Hematopoietic multipotent progenitor cell (in vitro differentiated cells): Measurements from ENCODE around the gene CAP2. TPM values are rescaled to one million over a fixed set of nuclear protein-coding genes. Genes with fewer than 3 reads are reported as not detected.
A peak's percentile ranks its signal among the peaks of the same experiment; 100 is the strongest.
"Not testable (repeated sequence)": the region's sequence is repeated elsewhere in the genome, so short reads cannot be mapped to it uniquely, and the experiment has no call there.

Source experiments
- DNase-seq, 3 donors: peaks; one replicate each; pipeline ENCODE4 v3.0.0-alpha.2; 2011 to 2015; ENCODE audit warnings: low read depth in 2 of 3, low spot score in 2 of 3
- total RNA-seq: library from RNA; depleted of rRNA; stranded (reverse); fragments of >200 nt; gene quantifications from one replicate; pipeline ENCODE4 v1.2.3, GENCODE V29; 2012

Gene CAP2
- total RNA-seq, 1 donor = under 0.01 TPM

DNA sequence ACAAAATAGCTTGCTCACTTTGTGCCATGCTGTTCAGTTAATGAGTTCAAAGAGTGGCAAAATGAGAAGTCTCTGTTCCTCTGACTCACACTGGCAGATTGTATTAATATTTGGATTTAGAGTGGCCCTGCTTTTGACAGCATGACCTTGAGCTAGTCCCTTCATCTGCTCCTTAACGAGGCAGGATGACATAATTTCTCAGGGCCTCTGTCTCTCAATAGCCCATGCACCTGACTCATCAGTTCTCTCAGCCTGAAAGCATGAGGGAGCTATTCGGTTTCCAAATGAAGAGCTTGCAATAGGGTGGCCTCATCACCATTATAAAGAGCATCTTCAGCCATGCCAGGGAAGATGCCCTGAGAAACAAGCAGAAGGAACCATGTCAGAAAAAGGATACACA, 38.2 kb downstream of the CAP2 start:
- no peak for DNase-seq

DNA sequence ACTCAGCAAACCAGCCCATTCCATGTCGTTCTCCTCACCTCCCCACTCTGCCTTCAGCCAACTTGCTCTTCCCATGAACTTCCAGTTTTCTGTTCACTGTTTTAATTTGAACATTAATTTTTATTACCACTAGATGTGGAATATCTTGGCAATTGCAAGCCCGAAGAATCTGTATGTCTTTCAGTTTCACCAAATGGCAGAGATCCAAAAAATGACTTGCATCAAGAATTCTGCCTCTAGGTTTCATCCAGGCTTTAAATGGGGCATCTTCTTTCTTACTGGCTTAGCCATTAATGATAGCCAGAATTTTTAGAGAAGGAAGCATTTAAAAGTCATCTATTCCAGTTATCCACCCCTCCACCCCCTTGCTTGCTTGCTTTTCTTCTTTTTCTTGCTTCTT, 39.0 kb downstream of the CAP2 start:
- DNase-seq = no peak

DNA sequence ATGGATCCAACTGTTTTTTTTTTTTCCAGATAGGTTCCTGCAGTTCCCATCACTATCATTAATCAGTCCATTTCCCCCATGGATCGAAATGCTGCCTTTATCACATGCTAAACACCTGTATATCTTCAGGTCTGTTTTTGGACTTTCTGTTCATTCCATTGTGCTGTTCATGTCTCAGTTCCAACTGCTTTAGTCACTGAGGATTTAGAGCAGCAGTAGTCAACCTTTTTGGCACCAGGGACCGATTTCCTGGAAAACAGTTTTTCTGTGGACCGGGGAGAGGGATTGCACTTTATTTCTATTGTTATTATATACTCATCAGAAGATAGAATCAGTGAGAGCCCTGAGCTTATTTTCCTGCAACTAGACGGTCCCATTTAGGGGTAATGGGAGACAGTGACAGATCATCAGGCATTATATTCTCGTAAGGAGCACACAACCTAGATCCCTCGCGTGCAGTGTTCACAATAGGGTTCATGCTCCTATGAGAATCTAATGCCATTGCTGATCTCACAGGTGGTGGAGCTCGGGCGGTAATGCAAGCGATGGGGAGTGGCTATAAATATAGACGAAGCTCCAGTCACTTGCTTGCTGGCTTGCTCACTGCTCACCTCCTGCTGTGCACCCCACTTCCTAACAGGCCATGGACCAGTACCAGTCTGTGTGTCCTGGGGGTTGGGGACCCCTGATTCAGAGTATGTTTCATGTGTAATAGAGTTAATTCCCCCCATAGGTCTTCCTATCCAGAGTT, 46.0 kb downstream of the CAP2 start:
- no peak for DNase-seq

DNA sequence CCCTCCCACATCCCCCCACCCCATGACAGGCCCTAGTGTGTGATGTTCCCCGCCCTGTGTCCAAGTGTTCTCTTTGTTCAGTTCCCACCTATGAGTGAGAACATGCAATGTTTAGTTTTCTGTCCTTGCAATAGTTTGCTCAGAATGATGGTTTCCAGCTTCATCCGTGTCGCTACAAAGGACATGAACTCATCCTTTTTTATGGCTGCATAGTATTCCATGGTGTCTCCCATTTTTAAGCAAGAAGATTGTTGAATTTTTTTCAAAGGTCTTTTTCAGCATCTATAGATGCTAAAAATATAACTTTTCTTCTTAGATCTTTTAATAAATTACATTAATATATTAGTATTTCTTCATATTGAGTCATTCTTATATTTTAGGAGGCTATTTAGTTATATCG, 47.4 kb downstream of the CAP2 start:
- DNase-seq = not testable (repeated sequence)

DNA sequence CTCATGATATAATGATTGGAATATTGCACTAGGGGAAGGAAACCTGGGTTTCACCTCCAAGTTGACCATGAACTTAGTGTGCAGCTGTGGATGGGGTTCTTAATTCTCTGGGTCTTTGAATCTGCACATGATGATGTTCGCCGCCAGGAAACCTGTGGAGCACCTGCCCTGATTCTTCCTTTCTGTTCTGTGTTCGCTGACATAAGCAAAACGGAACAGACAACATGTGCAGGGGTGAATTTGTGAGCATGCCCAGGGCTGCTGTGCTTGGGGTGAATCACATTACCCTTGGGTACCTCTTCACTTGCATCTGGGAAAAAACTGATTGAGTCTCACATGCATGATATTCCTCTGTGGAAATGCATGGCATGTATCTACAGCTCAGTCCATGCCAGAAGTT, 48.8 kb downstream of the CAP2 start:
- DNase-seq = no peak

DNA sequence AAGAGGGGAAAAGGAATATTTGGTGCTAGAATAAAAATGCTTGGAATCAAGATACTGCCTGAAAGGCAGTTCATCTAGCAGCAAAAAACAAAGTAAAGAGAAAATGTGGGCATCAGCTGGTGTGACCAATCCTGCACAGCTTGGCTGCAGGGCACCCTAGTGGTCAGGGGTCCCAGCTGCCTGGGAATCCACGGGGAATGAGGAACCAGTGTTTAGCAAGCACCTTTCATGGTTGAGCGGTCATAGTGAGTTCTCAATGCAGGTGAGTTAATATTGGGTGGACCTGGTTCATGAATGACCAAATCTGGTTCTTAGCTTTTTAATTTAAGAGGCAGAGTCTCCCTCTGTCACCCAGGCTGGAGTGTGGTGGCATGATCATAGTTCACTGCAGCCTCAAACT, 53.3 kb downstream of the CAP2 start:
- no peak for DNase-seq

DNA sequence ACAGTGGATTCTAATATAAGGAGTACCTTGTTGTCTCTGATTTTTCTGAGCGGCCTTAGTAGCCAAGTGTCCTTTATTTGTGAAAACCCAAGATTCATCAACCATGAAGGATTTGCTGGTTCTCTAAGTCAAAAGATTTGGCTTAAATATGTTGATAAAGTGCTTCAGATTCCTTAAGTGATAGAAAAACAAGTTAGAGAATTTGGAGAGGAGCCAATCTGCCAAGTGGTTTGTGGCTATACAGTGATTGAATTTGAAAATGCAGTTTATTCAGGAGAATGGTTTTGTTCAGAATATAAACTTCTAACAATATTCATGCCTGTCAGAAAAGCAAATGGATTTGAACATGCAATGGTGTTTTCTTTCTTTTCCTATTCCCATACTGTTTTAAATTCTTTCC, 54.8 kb downstream of the CAP2 start:
- DNase-seq = no peak

DNA sequence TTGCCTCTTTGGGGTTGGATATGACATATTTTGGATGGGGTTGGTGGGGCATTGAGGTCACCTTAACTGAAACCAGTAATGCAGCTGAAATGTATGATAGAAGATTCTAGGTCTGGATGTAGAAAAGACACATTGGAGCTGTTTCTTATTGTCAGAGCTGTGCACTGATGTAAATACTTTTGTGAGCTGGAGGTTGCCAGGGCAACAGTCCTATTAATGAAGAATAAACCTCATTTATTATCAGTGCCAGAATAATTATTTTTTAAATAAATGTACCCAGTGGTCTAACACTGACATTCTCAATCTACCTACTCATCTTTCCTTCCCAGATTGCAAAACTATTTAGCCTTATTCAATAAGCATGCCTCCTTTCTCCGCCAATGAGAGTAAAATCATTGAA, 57.0 kb downstream of the CAP2 start:
- DNase-seq = no peak

DNA sequence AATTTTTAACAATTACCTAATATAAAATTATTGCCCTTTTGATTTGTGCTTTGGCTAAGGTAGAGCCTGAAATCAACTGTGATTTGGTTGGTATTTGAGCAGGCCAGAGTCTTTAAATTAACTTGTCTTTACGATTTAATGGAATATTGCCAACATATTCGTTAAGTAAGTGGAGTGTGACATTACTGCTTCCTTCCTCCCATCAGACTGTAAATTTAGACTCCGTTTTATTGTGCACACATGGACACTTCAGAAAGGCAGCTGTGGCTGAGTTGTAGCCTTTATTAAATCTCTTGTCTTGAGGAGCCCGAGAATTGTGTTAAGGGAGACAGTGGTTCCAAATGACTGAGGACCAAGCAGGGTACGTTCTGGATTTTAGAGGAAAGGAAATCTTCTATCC, 57.4 kb downstream of the CAP2 start:
- peak in 1 of 3 donors; percentile 21 for DNase-seq

DNA sequence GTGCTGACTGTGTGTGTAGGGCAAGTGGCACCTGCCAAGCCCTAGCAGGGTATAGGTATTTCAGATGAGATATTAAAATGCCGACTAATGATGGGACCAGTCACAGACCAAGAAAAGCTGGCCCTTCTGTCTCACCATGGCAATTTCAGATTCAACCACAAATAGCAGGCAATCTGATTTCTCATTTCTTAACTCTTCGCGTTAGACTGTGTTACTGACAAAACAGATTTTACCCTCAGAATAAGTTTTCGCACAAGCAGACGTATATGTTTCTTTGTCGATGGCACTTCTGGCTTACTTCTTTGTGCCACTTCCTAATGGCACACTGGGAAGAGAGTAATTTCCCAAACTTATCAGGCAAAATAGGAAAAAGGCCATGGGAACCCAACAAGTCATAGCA, 58.7 kb downstream of the CAP2 start:
- DNase-seq = no peak

DNA sequence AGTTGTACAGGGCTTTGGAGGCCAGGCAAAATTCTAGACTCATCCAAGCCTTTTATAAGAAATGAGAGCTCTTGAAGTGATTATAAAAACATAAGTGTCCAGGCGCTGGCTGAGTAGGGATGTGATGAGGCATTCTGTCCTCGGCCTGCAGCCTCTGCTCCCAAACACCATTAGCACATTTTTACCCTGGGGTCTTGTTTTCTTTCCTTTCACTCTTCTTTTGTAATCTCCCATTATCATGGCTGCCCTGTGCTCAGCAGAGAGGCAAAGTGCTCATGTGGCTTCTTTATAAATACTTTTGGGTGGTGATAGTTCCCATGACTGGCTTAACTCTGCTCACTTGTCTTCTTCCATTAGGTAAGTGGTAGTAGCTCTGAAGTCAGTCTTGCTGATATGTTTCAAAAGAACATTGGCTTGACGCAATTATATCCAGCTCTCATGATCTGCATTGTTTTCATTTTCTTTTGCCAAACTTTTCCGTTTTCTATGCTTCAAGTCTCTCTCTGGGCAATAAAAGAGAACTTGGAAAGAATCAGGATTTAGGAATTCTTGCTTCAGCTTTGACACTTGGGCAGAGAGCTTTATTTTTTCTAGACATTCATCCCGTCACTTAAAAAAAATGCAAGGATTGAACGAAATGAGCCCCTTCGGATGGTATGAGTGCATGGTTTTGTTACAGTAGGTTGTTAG, 61.1 kb downstream of the CAP2 start:
- no peak for DNase-seq

DNA sequence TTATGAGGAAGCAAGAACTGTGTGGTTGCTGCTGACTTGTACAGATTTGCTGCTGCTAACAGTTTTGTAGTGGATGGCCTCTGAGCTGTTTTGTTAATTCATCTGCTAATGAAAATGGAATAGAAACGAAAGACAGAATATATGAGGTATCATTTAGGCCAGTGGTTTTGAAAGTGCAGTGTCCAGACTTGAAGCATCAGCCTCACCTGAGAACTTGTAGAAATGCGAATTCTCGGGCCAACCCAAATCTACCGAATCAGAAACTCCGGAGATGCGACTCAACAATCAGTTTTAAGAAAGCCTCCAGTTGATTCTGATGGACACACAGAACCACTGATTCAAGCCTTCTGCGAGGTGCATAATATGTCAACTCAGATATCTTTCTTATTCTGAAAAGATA, 62.5 kb downstream of the CAP2 start:
- no peak for DNase-seq

DNA sequence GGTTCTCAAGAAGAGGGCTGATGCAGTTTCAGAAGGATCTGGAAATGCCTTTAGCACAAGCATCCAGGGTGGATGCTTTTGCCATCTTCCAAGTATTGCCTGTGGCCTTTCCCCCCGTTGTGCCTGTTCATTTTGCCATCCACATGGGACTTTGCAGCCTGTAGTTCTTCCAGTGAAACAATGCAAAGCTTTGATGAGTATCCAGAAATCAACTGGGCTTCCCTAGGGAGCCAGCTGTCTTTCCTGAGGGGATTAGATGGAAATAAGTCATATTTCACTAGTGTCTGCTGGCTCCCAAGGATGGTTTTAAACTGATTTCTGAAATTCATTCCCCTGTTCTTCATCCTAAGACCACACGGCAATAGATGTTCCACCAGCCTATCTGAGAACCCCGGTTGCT, 63.3 kb downstream of the CAP2 start:
- DNase-seq = no peak

DNA sequence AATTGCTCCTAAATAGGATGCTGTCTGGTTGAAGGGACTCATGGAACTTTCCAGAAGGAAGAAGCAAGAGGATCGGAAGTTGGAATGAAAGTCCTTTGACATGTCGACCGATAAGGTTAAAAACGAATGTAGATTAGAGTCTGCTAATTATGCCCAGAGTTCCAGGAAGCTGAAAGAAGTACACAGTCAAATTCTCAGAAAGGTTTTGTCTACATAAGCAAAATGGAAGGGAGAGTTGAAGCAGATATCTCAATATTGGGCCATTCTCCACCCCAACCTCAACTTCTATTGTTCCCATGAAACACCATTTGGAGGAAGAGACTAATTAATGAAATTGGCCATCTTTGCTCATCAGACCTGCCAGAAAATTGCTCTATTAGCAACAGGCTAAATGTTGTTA, 64.0 kb downstream of the CAP2 start:
- no peak for DNase-seq

DNA sequence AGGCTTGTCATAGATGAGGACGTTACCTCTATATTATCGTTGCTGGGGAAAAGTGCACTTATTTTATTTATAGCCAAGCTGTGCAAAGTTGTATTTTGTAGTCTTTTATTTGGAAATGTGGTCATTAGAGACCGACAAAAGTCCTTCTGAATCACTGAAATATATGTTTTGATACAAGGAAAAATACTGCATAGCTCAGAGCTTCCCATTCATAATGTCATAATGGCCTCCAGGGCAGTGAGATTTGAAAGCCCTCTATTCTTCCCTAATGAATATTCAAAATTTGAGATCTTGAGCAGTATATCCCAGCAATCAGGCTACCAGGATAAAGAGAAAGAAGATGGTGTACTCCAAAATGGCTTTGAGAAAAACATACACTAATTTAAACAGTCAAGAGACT, 64.6 kb downstream of the CAP2 start:
- DNase-seq = no peak

DNA sequence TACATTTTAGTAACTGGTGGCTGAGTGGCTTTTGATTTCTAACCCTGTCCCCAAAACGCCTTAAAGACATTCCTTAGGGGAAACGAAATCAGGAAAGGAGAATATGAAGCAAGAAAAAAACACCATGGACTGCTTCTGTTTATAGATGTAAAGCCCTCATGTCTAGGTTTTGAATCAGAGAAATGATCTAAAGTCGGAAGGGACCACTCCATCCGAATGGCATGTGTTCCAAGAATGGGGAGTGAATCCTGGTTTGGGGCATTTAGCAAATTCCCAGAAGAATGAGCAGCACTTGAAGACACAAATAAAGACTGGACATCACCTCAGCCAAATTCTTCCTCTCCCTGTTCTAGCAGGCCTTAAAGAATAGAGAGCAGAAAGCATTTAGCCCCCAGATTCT, 65.6 kb downstream of the CAP2 start:
- DNase-seq = no peak

DNA sequence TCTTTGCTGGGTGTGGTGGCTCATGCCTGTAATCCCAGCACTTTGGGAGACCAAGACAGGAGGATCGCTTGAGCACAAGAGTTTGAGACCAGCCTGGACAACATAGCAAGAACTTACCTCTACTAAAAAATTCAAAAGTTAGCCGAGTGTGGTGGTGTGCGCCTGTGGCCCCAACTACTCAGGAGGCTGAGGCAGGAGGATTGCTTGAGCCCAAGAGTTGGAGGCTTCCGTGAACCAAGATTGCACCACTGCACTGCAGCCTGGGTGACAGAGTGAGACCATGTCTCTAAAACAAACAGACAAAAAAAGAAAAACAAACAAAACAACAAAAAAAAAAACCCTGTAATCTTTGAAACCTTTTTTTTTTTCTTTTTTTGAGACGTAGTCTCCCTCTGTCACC, 67.5 kb downstream of the CAP2 start:
- DNase-seq = no peak

DNA sequence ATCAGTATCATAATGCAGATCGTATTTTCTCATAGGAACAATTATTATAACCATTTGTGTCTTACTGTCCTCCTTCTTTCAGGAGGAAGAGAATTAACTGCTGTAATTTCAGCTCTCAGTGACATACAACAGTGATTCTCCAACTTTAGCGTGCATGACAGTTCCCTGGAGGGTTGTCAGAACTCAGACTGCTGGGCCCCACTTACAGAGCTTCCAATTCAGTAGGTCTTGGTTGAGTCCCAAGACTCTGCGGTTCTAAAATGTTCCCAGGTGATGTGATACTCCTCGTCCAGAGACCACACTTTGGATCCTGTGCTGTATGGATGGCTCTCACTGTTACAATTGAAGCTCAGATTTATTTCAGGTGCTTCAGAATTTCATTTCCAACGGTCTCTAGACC, 72.8 kb downstream of the CAP2 start:
- no peak for DNase-seq

DNA sequence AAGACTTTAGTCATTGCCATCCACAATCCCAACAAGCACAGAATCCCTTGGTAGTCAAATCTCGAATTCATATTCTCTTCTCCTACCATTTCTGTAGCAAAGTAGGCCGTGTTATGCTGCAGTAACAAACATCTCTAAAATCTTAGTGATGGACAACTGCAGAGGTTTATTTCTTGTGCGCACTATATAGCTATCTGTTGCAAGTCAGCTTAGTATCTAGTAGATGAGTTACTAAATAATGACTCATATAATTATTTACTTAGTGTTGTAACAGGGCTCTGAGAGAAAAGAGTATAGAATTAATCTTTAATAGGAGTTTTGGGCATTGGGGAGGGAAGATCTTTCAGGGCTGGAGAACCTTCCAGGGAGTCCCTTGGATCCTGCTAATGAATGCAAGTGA, 73.3 kb downstream of the CAP2 start:
- DNase-seq = no peak

DNA sequence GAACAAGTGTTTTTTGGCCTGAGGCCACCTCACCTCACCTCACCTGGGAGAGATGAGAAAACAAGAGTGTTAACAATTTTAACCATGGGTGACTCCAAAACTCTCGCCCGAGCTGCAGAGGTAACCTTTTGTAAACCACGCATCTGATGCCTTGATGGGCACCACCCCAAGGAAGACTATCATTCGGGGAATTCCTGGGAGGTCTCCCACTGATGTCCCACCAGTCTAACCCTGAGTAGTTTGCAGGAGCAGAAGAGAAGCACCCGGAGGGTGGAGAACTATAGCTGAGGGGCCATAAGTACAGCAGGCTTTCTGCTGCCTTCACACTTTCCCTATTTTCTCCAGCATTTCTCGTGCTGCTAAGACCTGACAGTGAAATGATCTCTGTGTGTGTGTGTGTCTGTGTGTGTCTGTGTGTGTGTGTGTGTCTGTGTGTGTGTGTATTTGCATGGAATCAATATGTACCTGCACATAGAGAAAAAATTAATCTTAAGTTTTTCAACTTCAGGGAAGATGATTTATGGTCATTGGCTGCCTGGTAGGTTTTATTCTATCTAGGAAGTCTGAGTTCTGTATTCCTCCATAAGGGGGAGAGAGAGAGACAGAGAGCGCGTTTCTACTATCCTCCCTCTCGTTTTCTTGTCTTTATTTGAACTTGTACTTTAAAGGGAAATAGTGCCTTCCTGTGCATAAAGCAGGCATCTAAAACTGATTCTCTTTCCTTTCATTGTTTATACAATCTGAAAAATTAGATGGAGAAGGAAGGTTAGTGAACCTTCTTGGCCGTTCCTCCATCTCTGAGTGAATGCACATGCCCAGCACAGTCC, 75.8 kb downstream of the CAP2 start:
- DNase-seq = peak in 1 of 3 donors; percentile 53

DNA sequence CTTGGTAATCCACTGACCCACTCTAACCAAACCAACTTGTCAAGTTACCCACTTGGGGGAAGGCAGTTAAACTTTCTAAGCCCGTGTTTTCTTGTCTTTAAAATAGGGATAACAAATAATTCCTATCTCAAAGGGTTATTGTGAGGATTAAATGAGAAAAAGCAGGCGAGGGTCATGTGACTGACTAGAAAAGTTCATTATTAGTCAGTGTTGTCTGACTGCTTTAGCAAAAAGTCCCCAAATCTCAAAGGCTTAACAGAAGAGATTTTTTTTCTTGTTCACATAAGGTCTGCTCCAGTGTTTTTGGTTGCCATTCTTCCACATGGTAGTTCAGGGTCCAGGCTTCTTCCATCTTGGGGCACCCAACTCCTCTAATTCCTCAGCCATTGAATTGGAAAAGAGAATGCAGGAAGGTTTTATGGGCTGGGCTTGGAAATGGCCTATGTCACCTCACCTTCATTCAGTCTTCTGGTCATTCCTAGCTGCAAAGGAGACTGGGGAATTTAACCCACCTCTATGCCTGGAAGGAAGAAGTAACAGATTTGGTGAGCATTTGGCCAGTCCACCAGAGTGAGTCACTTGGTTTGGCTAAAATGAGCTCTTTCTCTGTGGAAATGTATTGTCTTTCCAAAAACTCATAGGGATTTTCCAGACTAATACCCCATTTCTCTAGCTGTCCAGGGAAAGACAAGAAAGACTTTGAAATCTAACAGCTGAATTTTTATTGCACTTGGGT, 77.0 kb downstream of the CAP2 start:
- no peak for DNase-seq
